Neuronal stem cell (in vitro differentiated cells): ENCODE data around the gene TMCC1.

ENCODE experiments used
- DNase-seq: peaks from one replicate; pipeline ENCODE4 v3.0.0-alpha.2; 2013; ENCODE audit warnings: low spot score
- H2AFZ ChIP-seq: one replicate; pipeline ENCODE4 v1.6.1; 2013; ENCODE audit warnings: mild to moderate bottlenecking, low read length, inconsistent platforms
- H2AK5ac ChIP-seq: 2 replicates; pipeline ENCODE4 v1.6.1; 2013; ENCODE audit warnings: low read depth, mild to moderate bottlenecking, inconsistent platforms, low read length, moderate library complexity, mixed read lengths
- H2BK120ac ChIP-seq: 2 replicates; pipeline ENCODE4 v1.6.1; 2013; ENCODE audit warnings: low read depth, mild to moderate bottlenecking, inconsistent platforms, low read length, moderate library complexity, mixed read lengths
- H2BK12ac ChIP-seq: one replicate; pipeline ENCODE4 v1.6.1; 2013; ENCODE audit warnings: low read length, inconsistent platforms
- H2BK15ac ChIP-seq: 2 replicates; pipeline ENCODE4 v1.6.1; 2013; ENCODE audit warnings: mild to moderate bottlenecking, low read length, inconsistent platforms, mixed read lengths
- H2BK5ac ChIP-seq: one replicate; pipeline ENCODE4 v1.6.1; 2013; ENCODE audit warnings: inconsistent platforms, mild to moderate bottlenecking, low read length, moderate library complexity
- H3K14ac ChIP-seq: one replicate; pipeline ENCODE4 v1.6.1; 2013; ENCODE audit warnings: low read length, inconsistent platforms
- H3K18ac ChIP-seq: 2 replicates; pipeline ENCODE4 v1.6.1; 2013; ENCODE audit warnings: low read length, inconsistent platforms
- H3K23ac ChIP-seq: 2 replicates; pipeline ENCODE4 v1.6.1; 2013; ENCODE audit warnings: low read depth, mild to moderate bottlenecking, mixed read lengths, low read length, inconsistent platforms; ENCODE audit not compliant: poor library complexity
- H3K27ac ChIP-seq: replicated peaks from 3 replicates; pipeline ENCODE4 v1.5.1; 2013; ENCODE audit warnings: low read length, inconsistent platforms
- H3K27me3 ChIP-seq, 3 experiments: 2 replicates each; pipeline ENCODE4 v1.6.1; 2013; ENCODE audit warnings: low read length in 3 of 3, mild to moderate bottlenecking in 2 of 3, inconsistent platforms in 1 of 3, low read depth in 1 of 3, mixed read lengths in 1 of 3, moderate library complexity in 1 of 3; ENCODE audit not compliant: control insufficient read depth in 3 of 3, insufficient read depth in 3 of 3
- H3K36me3 ChIP-seq, 2 donors: replicated peaks in 1 of 2; 2 replicates each; pipeline ENCODE4 v1.6.1; 2013; ENCODE audit warnings: low read length in 2 of 2; ENCODE audit not compliant: control insufficient read depth in 2 of 2, insufficient read depth in 2 of 2
- H3K4ac ChIP-seq: 2 replicates; pipeline ENCODE4 v1.6.1; 2013; ENCODE audit warnings: inconsistent platforms, mild to moderate bottlenecking, low read length, moderate library complexity
- H3K4me1 ChIP-seq, 2 donors: 1 replicate in 1 of 2; 2 replicates in 1 of 2; pipeline ENCODE4 v1.6.1; 2013; ENCODE audit warnings: low read length in 2 of 2, low read depth in 1 of 2; ENCODE audit not compliant: control insufficient read depth in 2 of 2, insufficient read depth in 1 of 2
- H3K4me2 ChIP-seq: one replicate; pipeline ENCODE4 v1.6.1; 2013; ENCODE audit warnings: mild to moderate bottlenecking, low read length, inconsistent platforms; ENCODE audit not compliant: insufficient read depth, poor library complexity, severe bottlenecking
- H3K4me3 ChIP-seq, 2 donors: 2 replicates each; pipeline ENCODE4 v1.5.1; 2013; ENCODE audit warnings: low read length in 2 of 2, mild to moderate bottlenecking in 2 of 2, inconsistent platforms in 1 of 2, moderate library complexity in 1 of 2
- H3K79me1 ChIP-seq: one replicate; pipeline ENCODE4 v1.6.1; 2013; ENCODE audit warnings: low read depth, mild to moderate bottlenecking, inconsistent platforms, low read length, moderate library complexity
- H3K9ac ChIP-seq: one replicate; pipeline ENCODE4 v1.6.1; 2013; ENCODE audit warnings: mild to moderate bottlenecking, low read depth, low read length, inconsistent platforms; ENCODE audit not compliant: poor library complexity
- H3K9me3 ChIP-seq, 2 donors: replicated peaks in 1 of 2; 2 replicates each; pipeline versions ENCODE3 to v1.6.1; 2013; ENCODE audit warnings: low read length in 2 of 2, mild to moderate bottlenecking in 2 of 2, inconsistent platforms in 1 of 2, low read depth in 1 of 2, mixed read lengths in 1 of 2, moderate library complexity in 1 of 2; ENCODE audit not compliant: control insufficient read depth in 2 of 2, insufficient read depth in 1 of 2
- H4K8ac ChIP-seq: one replicate; pipeline ENCODE4 v1.6.1; 2013; ENCODE audit warnings: low read depth, mild to moderate bottlenecking, inconsistent platforms, low read length, moderate library complexity
- H4K91ac ChIP-seq: one replicate; pipeline ENCODE4 v1.6.1; 2013; ENCODE audit warnings: low read length, low read depth, mild to moderate bottlenecking, inconsistent platforms; ENCODE audit not compliant: poor library complexity
- WGBS, 2 donors: extraction: QIAGEN DNeasy Blood & Tissue Kit; methylation state at CpG; one replicate each; pipeline ENCODE4 v1.1.7; 2013; ENCODE audit warnings: missing lambda C conversion rate in 2 of 2, mixed read lengths in 1 of 2; ENCODE audit not compliant: insufficient read length in 2 of 2, insufficient replicate concordance in 1 of 2; ENCODE audit errors: extremely low coverage in 2 of 2; 5-methylcytosine and 5-hydroxymethylcytosine counted together

The TMCC1 gene

GRCh38 chr3:129638481-129638880, 255.0 kb downstream of the TMCC1 start:
- Histone ChIP-seq H3K14ac (no peak overlapping the region), H3K4me1 (no peaks in the 10 kb centered on the region), H3K36me3 (no peaks in the 10 kb centered on the region), H2AK5ac (no peak overlapping the region), H2BK15ac (no peak overlapping the region), H3K4me2 (no peak overlapping the region), H4K91ac (no peak overlapping the region), H3K9ac (no peak overlapping the region), H3K4me3 (no peak overlapping the region), H3K9me3 (peaks cover 3 to 4% of the 10 kb centered on the region in 2 donors), H2BK12ac (no peak overlapping the region), H3K79me1 (no peaks in the 10 kb centered on the region), H3K4ac (no peak overlapping the region), H3K18ac (no peak overlapping the region), H2BK120ac (no peak overlapping the region), H3K27me3 (no peaks in the 10 kb centered on the region), H2BK5ac (no peak overlapping the region), H2AFZ (no peak overlapping the region), H3K27ac (no peak overlapping the region), H4K8ac (no peak overlapping the region), H3K23ac (no peak overlapping the region)
- WGBS, 2 donors: no CpG with 5 or more reads among the region's 3 CpGs
- no peak for DNase-seq

DNA sequence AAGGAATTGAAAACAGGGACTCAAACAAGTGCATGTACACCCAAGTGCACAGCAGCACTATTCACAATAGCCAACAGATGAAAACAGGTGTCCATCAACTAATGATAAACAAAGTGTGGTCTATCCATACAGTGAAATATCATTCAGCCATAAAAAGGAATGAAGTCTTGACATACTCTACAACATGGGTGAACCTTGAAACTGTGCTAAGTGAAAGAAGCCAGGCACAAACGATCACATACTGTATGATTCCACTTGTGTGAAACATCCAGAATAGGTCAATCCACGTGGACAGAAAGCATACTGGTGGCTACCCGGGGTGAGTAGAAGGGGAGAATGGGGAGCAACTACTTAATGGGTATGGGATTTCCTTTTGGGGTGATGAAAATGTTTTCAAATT, 257.4 kb downstream of the TMCC1 start:
- no CpG with 5 or more reads among the region's 3 CpGs for WGBS, 2 donors
- Histone ChIP-seq H3K23ac (no peak overlapping the region), H4K91ac (no peak overlapping the region), H3K14ac (no peak overlapping the region), H3K18ac (no peak overlapping the region), H3K4me1 (no peaks in the 10 kb centered on the region), H2BK5ac (no peak overlapping the region), H2AFZ (no peak overlapping the region), H3K4me2 (no peak overlapping the region), H2BK12ac (no peak overlapping the region), H3K4ac (no peak overlapping the region), H3K79me1 (no peaks in the 10 kb centered on the region), H4K8ac (no peak overlapping the region), H2BK15ac (no peak overlapping the region), H3K27ac (no peak overlapping the region), H2BK120ac (no peak overlapping the region), H3K4me3 (no peak overlapping the region), H3K27me3 (no peaks in the 10 kb centered on the region), H3K36me3 (no peaks in the 10 kb centered on the region), H3K9ac (no peak overlapping the region), H2AK5ac (no peak overlapping the region), H3K9me3 (peaks cover 3 to 4% of the 10 kb centered on the region in 2 donors)
- DNase-seq: no peak

DNA sequence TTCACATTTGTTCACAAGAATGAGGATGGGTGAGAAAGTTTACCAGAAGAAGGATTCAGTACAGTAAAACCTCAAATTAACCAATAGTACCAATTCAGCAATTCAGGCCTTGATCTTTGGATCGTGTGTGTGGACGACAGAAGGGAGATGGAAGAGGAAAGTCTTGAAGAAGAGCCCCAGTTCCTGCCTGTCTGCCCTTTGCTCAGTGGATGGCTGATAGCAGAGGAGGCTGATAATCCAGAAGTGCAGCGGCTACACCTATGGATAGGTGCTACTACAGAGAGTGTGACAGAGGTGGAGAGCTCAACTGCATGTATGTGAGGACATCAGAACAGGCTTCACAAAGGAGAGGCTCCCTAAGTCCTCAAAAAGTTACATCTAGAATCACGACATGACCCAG, 257.9 kb downstream of the TMCC1 start:
- Histone ChIP-seq H3K27me3 (no peaks in the 10 kb centered on the region), H2BK15ac (no peak overlapping the region), H3K4me1 (no peaks in the 10 kb centered on the region), H3K36me3 (no peaks in the 10 kb centered on the region), H3K4me2 (no peak overlapping the region), H2AK5ac (no peak overlapping the region), H2BK120ac (no peak overlapping the region), H2BK5ac (no peak overlapping the region), H4K91ac (no peak overlapping the region), H3K9ac (no peak overlapping the region), H3K4ac (no peak overlapping the region), H3K4me3 (no peak overlapping the region), H3K9me3 (peaks cover 3 to 4% of the 10 kb centered on the region in 2 donors), H3K18ac (no peak overlapping the region), H2AFZ (no peak overlapping the region), H3K14ac (no peak overlapping the region), H2BK12ac (no peak overlapping the region), H4K8ac (no peak overlapping the region), H3K27ac (no peak overlapping the region), H3K79me1 (no peaks in the 10 kb centered on the region), H3K23ac (no peak overlapping the region)
- WGBS, 2 donors: no CpG with 5 or more reads among the region's 4 CpGs
- DNase-seq: no peak

- no peaks in the 10 kb centered on the region for H3K79me1 ChIP-seq
- H2AK5ac ChIP-seq: peak overlapping the region; percentile 42
- H3K4me2 ChIP-seq: no peak overlapping the region
- no peak overlapping the region for H2BK15ac ChIP-seq
- no peak overlapping the region for H3K4me3 ChIP-seq
- WGBS, 2 donors: no CpG with 5 or more reads among the region's 10 CpGs
- no peak for DNase-seq
- H2AFZ ChIP-seq: no peak overlapping the region
- H3K4me1 ChIP-seq: no peaks in the 10 kb centered on the region
- H4K91ac ChIP-seq: no peak overlapping the region
- no peaks in the 10 kb centered on the region for H3K36me3 ChIP-seq
- no peak overlapping the region for H2BK5ac ChIP-seq
- H3K9ac ChIP-seq: no peak overlapping the region
- no peak overlapping the region for H3K4ac ChIP-seq
- H3K18ac ChIP-seq: peak overlapping the region; percentile 76
- H3K27ac ChIP-seq: no peak overlapping the region
- H2BK12ac ChIP-seq: no peak overlapping the region
- no peak overlapping the region for H4K8ac ChIP-seq
- no peak overlapping the region for H3K14ac ChIP-seq
- H3K27me3 ChIP-seq: no peaks in the 10 kb centered on the region
- H2BK120ac ChIP-seq: no peak overlapping the region
- no peak overlapping the region for H3K23ac ChIP-seq
- peaks cover 3 to 4% of the 10 kb centered on the region in 2 donors for H3K9me3 ChIP-seq
Observed at GRCh38 chr3:129633751-129634481, 259.6 kb downstream of the TMCC1 start.
